Hepatocyte (in vitro differentiated cells): ENCODE measurements around the gene RTN4RL1. TPM values are rescaled to one million over a fixed set of nuclear protein-coding genes. Genes with fewer than 3 reads are reported as not detected.

Experiments
- DNase-seq: peaks from one replicate; pipeline ENCODE4 v3.0.0-alpha.2; 2016; ENCODE audit warnings: low spot score
- H2AFZ ChIP-seq: fragments of 200-600 bp; sonication (generic); 2 replicates; pipeline ENCODE4 v1.6.0; 2016; ENCODE audit warnings: antibody characterized with exemption, mild to moderate bottlenecking
- H3K27ac ChIP-seq: fragments of 200-600 bp; sonication (generic); 2 replicates; pipeline ENCODE4 v1.5.1; 2016; ENCODE audit warnings: mild to moderate bottlenecking
- H3K27me3 ChIP-seq: fragments of 200-600 bp; sonication (generic); 2 replicates; pipeline ENCODE4 v1.6.1; 2016
- H3K36me3 ChIP-seq: fragments of 200-600 bp; sonication (generic); replicated peaks from 2 replicates; pipeline ENCODE4 v1.5.1; 2016; ENCODE audit warnings: low read depth; ENCODE audit not compliant: insufficient read depth
- H3K4me1 ChIP-seq: fragments of 200-600 bp; sonication (generic); 2 replicates; pipeline ENCODE4 v1.5.1; 2016; ENCODE audit warnings: mild to moderate bottlenecking, moderate library complexity; ENCODE audit not compliant: insufficient read depth
- H3K4me2 ChIP-seq: fragments of 200-600 bp; sonication (generic); 2 replicates; pipeline ENCODE4 v1.6.0; 2016
- H3K4me3 ChIP-seq: fragments of 200-600 bp; sonication (generic); 2 replicates; pipeline ENCODE4 v1.5.1; 2016; ENCODE audit warnings: mild to moderate bottlenecking
- H3K79me2 ChIP-seq: fragments of 200-600 bp; sonication (generic); 2 replicates; pipeline ENCODE4 v1.6.0; 2017; ENCODE audit warnings: mild to moderate bottlenecking
- H3K9me2 ChIP-seq: fragments of 200-600 bp; sonication (generic); replicated peaks from 2 replicates; pipeline ENCODE4 v1.6.0; 2017; ENCODE audit warnings: mild to moderate bottlenecking; ENCODE audit not compliant: insufficient read depth
- H3K9me3 ChIP-seq: fragments of 200-600 bp; sonication (generic); 2 replicates; pipeline ENCODE4 v1.5.1; 2016; ENCODE audit warnings: low read depth, mild to moderate bottlenecking
- H4K20me1 ChIP-seq: fragments of 200-600 bp; sonication (generic); 2 replicates; pipeline ENCODE4 v1.6.0; 2016; ENCODE audit warnings: mild to moderate bottlenecking; ENCODE audit not compliant: insufficient read depth, poor library complexity, severe bottlenecking
- EZH2 ChIP-seq: fragments of 200-600 bp; sonication (generic); IDR thresholded peaks from 2 replicates; pipeline ENCODE4 v1.6.1; 2016; ENCODE audit warnings: antibody characterized with exemption, mild to moderate bottlenecking, borderline replicate concordance
- EZH2phosphoT487 ChIP-seq: fragments of 200-600 bp; sonication (generic); IDR thresholded peaks from one replicate; pipeline ENCODE4 v1.6.1; 2018; ENCODE audit warnings: antibody characterized with exemption, mild to moderate bottlenecking, low read depth, moderate library complexity; ENCODE audit not compliant: unreplicated experiment, severe bottlenecking
- whole genome bisulfite sequencing: methylation state at CpG from one replicate; pipeline ENCODE4 v1.1.6; 2016; ENCODE audit warnings: low lambda C conversion rate; ENCODE audit errors: missing lambda C conversion rate; 5-methylcytosine and 5-hydroxymethylcytosine counted together
- polyA plus RNA-seq: library from polyadenylated mRNA; unstranded; fragments of >200 nt; fragmentation: Nextera tagmentation; extraction: Ambion mirVana; gene quantifications from 2 replicates; pipeline ENCODE4 v1.2.1, GENCODE V29; 2016
- total RNA-seq: library from RNA; depleted of rRNA; stranded (reverse); fragments of >200 nt; gene quantifications from 2 replicates; pipeline ENCODE4 v1.2.3, GENCODE V29; 2014
- TF ChIP-seq, protein P1 (sequence below): fragments of 200-600 bp; sonication (generic); IDR thresholded peaks from 2 replicates; pipeline ENCODE4 v1.5.1; 2016; ENCODE audit warnings: antibody characterized with exemption, mild to moderate bottlenecking; ENCODE audit not compliant: poor library complexity

RTN4RL1 gene
- total and polyA plus RNA-seq, 2 experiments from 2014 or later = 0.53 to 1.4 TPM

DNA sequence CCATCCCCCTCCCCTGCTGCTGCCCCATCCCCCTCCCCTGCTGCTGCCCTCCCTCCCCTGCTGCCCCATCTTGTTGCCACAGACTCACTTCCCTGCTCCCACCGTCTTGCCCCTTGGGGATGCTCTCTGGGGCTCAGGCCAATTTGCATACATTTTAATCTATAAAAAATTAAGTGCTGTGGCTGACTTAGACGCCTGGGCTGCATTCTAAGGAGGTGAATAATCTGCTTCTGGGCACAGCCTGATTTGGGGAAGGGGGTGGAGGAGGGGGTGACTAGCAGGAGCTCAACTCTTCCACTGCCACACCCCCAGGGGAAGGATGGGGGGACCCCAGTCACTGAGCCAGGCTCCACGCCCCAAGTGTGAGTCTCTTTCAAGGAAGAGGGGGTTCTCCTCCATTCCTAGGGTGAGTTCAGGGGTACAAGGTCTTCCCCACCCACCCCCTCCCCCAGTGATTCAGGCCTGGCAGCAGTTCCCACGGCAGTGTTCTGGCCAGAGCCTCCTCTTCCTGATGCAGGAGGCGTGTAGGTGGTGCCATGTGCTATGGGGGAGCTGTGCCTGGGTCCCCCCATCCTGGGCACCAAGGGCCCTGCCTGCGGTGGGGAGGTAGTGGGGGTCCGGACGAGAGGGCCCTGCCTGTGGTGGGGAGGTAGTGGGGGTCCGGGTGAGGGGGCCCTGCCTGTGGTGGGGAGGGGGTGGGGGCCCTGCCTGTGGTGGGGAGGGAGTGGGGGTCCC is 9.8 kb upstream of the RTN4RL1 start:
- WGBS = 84% methylated on average over 5 of the region's 9 CpGs
- Histone ChIP-seq H3K4me1 (peaks cover 3% of the 10 kb centered on the region), H3K27me3 (no peaks in the 10 kb centered on the region), H3K4me2 (no peak overlapping the region), H2AFZ (no peak overlapping the region), H3K9me2 (no peaks in the 10 kb centered on the region), H4K20me1 (no peaks in the 10 kb centered on the region), H3K27ac (no peak overlapping the region), H3K79me2 (peaks cover 15% of the 10 kb centered on the region), H3K9me3 (no peaks in the 10 kb centered on the region), H3K36me3 (no peaks in the 10 kb centered on the region), H3K4me3 (no peak overlapping the region)
- no peak for DNase-seq
- TF ChIP-seq EZH2 (no peak), EZH2phosphoT487 (no peak)
- TF ChIP-seq, protein P1, sequence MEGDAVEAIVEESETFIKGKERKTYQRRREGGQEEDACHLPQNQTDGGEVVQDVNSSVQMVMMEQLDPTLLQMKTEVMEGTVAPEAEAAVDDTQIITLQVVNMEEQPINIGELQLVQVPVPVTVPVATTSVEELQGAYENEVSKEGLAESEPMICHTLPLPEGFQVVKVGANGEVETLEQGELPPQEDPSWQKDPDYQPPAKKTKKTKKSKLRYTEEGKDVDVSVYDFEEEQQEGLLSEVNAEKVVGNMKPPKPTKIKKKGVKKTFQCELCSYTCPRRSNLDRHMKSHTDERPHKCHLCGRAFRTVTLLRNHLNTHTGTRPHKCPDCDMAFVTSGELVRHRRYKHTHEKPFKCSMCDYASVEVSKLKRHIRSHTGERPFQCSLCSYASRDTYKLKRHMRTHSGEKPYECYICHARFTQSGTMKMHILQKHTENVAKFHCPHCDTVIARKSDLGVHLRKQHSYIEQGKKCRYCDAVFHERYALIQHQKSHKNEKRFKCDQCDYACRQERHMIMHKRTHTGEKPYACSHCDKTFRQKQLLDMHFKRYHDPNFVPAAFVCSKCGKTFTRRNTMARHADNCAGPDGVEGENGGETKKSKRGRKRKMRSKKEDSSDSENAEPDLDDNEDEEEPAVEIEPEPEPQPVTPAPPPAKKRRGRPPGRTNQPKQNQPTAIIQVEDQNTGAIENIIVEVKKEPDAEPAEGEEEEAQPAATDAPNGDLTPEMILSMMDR = no peak

DNA sequence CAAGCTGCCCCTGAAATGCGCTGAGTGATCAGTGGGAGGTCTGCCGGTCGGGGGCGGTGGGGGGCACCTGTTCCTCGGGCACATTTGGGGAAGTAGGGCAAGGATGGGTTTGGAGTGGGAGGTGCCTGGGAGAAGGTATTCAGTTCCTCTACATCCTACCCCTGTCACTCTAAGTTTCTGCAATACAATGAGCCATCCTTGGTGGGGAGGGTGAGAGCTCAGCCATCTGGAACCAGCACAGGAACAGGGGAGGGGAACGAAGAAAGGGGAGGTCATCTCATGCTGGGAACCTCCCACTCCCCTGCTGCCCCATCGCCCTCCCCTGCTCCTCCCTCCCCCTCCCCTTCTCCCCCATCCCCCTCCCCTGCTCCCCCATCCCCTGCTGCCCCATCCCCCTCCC is 9.0 kb upstream of the RTN4RL1 start:
- no peaks in the 10 kb centered on the region for H3K9me2 ChIP-seq
- no peak overlapping the region for H3K4me3 ChIP-seq
- WGBS = 82% methylated on average over 4 of the region's 7 CpGs
- no peak for DNase-seq
- peaks cover 15% of the 10 kb centered on the region for H3K79me2 ChIP-seq
- peaks cover 7% of the 10 kb centered on the region for H3K4me1 ChIP-seq
- H3K36me3 ChIP-seq = no peaks in the 10 kb centered on the region
- TF ChIP-seq, protein P1 = no peak
- TF ChIP-seq EZH2 (no peak), EZH2phosphoT487 (no peak)
- H2AFZ ChIP-seq = no peak overlapping the region
- no peak overlapping the region for H3K4me2 ChIP-seq
- no peaks in the 10 kb centered on the region for H3K27me3 ChIP-seq
- no peak overlapping the region for H3K27ac ChIP-seq
- no peaks in the 10 kb centered on the region for H4K20me1 ChIP-seq
- H3K9me3 ChIP-seq = no peaks in the 10 kb centered on the region

DNA sequence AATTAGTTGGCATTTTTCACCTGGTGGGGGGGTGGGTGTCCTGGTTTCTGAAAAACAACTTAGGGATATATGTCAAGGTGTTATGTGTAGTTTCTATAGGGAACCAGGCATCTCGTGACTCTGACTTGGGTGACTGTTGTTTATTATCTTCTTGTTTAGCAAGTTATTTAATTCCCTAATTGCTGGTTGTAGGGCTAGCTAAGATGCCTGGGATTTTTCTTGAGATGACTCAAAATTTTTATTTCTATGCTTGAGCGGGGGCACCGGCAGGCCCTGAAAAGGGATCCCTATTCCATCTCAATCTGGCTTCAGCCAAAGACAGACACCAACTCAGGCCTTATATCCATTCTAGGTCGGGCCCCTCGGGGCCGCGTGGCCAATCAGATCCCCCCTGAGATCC is 8.0 kb upstream of the RTN4RL1 start:
- WGBS = 96% methylated on average over 7 of the region's 7 CpGs
- Histone ChIP-seq H2AFZ (no peak overlapping the region), H3K4me1 (peaks cover 7% of the 10 kb centered on the region), H3K36me3 (no peaks in the 10 kb centered on the region), H3K27me3 (peaks cover 3% of the 10 kb centered on the region), H3K9me3 (no peaks in the 10 kb centered on the region), H3K27ac (no peak overlapping the region), H3K4me2 (no peak overlapping the region), H3K4me3 (no peak overlapping the region), H3K79me2 (peaks cover 15% of the 10 kb centered on the region), H4K20me1 (no peaks in the 10 kb centered on the region), H3K9me2 (no peaks in the 10 kb centered on the region)
- no peak for DNase-seq
- TF ChIP-seq, protein P1 = no peak
